Upper lobe of right lung (tissue), 1 donor: ENCODE results near the gene JUP. TPM values are rescaled to one million over a fixed set of nuclear protein-coding genes. Genes with fewer than 3 reads are reported as not detected.

ENCODE experiments used
- ATAC-seq: fragments of 200-7000 bp; cut with Tn5 transposase; one replicate; pipeline ENCODE4 v1.9.1; 2020; ENCODE audit warnings: mild to moderate bottlenecking, moderate library complexity
- DNase-seq: peaks from one replicate; pipeline ENCODE4 v3.0.0-alpha.2; 2020
- H3K27ac ChIP-seq: fragments of 200-600 bp; one replicate; pipeline ENCODE4 v1.8.0; 2022
- H3K27me3 ChIP-seq: fragments of 200-600 bp; one replicate; pipeline ENCODE4 v1.8.0; 2022; ENCODE audit warnings: mild to moderate bottlenecking
- H3K36me3 ChIP-seq: fragments of 200-600 bp; one replicate; pipeline ENCODE4 v1.8.0; 2022
- H3K4me1 ChIP-seq: fragments of 200-600 bp; one replicate; pipeline ENCODE4 v1.8.0; 2022
- H3K4me3 ChIP-seq: fragments of 200-600 bp; one replicate; pipeline ENCODE4 v1.8.0; 2022; ENCODE audit warnings: mild to moderate bottlenecking
- H3K9me3 ChIP-seq: fragments of 200-600 bp; one replicate; pipeline ENCODE4 v1.8.0; 2022
- intact Hi-C: fragments of 100-400 bp; cut with DNase I; formaldehyde crosslinking; loops from one replicate; pipeline ENCODE4 v1.11.0; 2022
- total RNA-seq: library from RNA; stranded (reverse); fragmentation: NEBNext Ultra II Directional; extraction: Animal tissue kit (Norgen Biotek cat#: 25700); gene quantifications from one replicate; pipeline ENCODE4 v1.2.1, GENCODE V29; 2021
- TF ChIP-seq, protein P1 (sequence below): fragments of 200-600 bp; IDR thresholded peaks from one replicate; pipeline ENCODE4 v1.8.0; 2022; ENCODE audit warnings: antibody characterized with exemption
- donor health status: DM: no; HTN: yes; CAD: no; lungs with severe emphysema.

The JUP gene
- total RNA-seq, 1 donor from 2014 or later, result 109 TPM

DNA sequence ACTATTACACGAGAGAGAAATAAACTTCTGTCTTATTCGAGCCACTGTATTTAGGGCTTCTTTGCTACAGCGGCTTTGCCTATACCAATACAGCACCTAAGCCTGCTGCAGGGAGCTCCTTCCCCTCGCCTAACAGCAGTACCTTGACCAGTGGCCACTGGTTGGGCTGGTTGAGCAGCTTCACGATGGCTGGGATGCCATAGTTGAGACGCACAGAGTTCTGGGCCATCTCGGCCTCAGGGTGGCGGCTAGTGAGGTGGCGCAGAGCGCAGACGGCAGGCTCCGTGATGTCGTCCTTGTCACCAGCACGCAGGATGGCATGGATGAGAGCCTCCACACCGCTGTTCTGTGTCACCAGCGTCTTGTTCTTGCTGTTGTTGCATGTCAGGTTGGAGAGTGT is 23.7 kb downstream of the JUP start:
- ATAC-seq (no peak), DNase-seq (no peak)
- no peak overlapping the region for H3K27ac ChIP-seq
- no peak overlapping the region for H3K4me3 ChIP-seq
- TF ChIP-seq, protein P1, sequence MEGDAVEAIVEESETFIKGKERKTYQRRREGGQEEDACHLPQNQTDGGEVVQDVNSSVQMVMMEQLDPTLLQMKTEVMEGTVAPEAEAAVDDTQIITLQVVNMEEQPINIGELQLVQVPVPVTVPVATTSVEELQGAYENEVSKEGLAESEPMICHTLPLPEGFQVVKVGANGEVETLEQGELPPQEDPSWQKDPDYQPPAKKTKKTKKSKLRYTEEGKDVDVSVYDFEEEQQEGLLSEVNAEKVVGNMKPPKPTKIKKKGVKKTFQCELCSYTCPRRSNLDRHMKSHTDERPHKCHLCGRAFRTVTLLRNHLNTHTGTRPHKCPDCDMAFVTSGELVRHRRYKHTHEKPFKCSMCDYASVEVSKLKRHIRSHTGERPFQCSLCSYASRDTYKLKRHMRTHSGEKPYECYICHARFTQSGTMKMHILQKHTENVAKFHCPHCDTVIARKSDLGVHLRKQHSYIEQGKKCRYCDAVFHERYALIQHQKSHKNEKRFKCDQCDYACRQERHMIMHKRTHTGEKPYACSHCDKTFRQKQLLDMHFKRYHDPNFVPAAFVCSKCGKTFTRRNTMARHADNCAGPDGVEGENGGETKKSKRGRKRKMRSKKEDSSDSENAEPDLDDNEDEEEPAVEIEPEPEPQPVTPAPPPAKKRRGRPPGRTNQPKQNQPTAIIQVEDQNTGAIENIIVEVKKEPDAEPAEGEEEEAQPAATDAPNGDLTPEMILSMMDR, result no peak
- intact Hi-C loops, result no loop called here
- H3K9me3 ChIP-seq, result no peaks in the 10 kb centered on the region
- H3K4me1 ChIP-seq, result no peaks in the 10 kb centered on the region
- peaks cover 97% of the 10 kb centered on the region for H3K36me3 ChIP-seq
- no peaks in the 10 kb centered on the region for H3K27me3 ChIP-seq

- intact Hi-C loops, result no loop called here
- H3K27me3 ChIP-seq, result no peaks in the 10 kb centered on the region
- ATAC-seq (no peak), DNase-seq (no peak)
- H3K27ac ChIP-seq, result no peak overlapping the region
- H3K36me3 ChIP-seq, result peaks cover 97% of the 10 kb centered on the region
- no peaks in the 10 kb centered on the region for H3K4me1 ChIP-seq
- TF ChIP-seq, protein P1, result no peak
- no peaks in the 10 kb centered on the region for H3K9me3 ChIP-seq
- H3K4me3 ChIP-seq, result no peak overlapping the region
These were observed 24.1 kb downstream of the JUP start for GRCh38 chr17:41762391-41762790.

GRCh38 chr17:41760878-41761277 is 25.6 kb downstream of the JUP start:
- intact Hi-C loops, result no loop called here
- H3K27ac ChIP-seq, result no peak overlapping the region
- no peaks in the 10 kb centered on the region for H3K4me1 ChIP-seq
- no peaks in the 10 kb centered on the region for H3K9me3 ChIP-seq
- H3K4me3 ChIP-seq, result no peak overlapping the region
- DNase-seq (no peak), ATAC-seq (no peak)
- H3K27me3 ChIP-seq, result no peaks in the 10 kb centered on the region
- TF ChIP-seq, protein P1, result no peak
- H3K36me3 ChIP-seq, result peaks cover 95% of the 10 kb centered on the region

- intact Hi-C loops, result no loop called here
- Histone ChIP-seq H3K4me3 (no peak overlapping the region), H3K9me3 (no peaks in the 10 kb centered on the region), H3K27me3 (no peaks in the 10 kb centered on the region), H3K27ac (no peak overlapping the region), H3K4me1 (no peaks in the 10 kb centered on the region), H3K36me3 (peaks cover 92% of the 10 kb centered on the region)
- ATAC-seq (no peak), DNase-seq (no peak)
- TF ChIP-seq, protein P1, result no peak
These were observed 27.9 kb downstream of the JUP start for GRCh38 chr17:41758601-41759000.

GRCh38 chr17:41754066-41754465 is 32.4 kb downstream of the JUP start:
- H3K36me3 ChIP-seq, result peaks cover 50% of the 10 kb centered on the region
- ATAC-seq (no peak), DNase-seq (no peak)
- TF ChIP-seq, protein P1, result no peak
- H3K4me1 ChIP-seq, result no peaks in the 10 kb centered on the region
- H3K27me3 ChIP-seq, result no peaks in the 10 kb centered on the region
- H3K4me3 ChIP-seq, result no peak overlapping the region
- intact Hi-C loops, result no loop called here
- H3K27ac ChIP-seq, result no peak overlapping the region
- no peaks in the 10 kb centered on the region for H3K9me3 ChIP-seq

- DNase-seq, result no peak
- Histone ChIP-seq H3K27ac (no peak overlapping the region), H3K4me1 (no peaks in the 10 kb centered on the region), H3K4me3 (no peak overlapping the region), H3K36me3 (peaks cover 24% of the 10 kb centered on the region), H3K27me3 (no peaks in the 10 kb centered on the region), H3K9me3 (no peaks in the 10 kb centered on the region)
- no peak for ATAC-seq
- intact Hi-C loops, result no loop called here
- TF ChIP-seq, protein P1, result no peak
These were observed 35.2 kb downstream of the JUP start for GRCh38 chr17:41751288-41751687.
